Pancreas (tissue), 10 donors: ENCODE data around the gene ANKRD16. TPM values are rescaled to one million over a fixed set of nuclear protein-coding genes. Genes with fewer than 3 reads are reported as not detected.

Experiments
- ATAC-seq, 4 donors: fragments of 200-7000 bp; cut with Tn5 transposase; one replicate each; pipeline versions ENCODE4 v1.8.0 to v1.9.1; 2020; ENCODE audit warnings: mild to moderate bottlenecking in 4 of 4, moderate library complexity in 4 of 4
- DNase-seq, 6 donors: peaks; one replicate each; pipeline ENCODE4 v3.0.0-alpha.2; 2020
- FAIRE-seq: peaks from 2 replicates; lab custom pipeline; 2012; peaks lifted over from hg19 to GRCh38; lab: Jason Lieb, UNC
- H3K27ac ChIP-seq, 4 donors: fragments of 200-600 bp; sonication (generic); 1 replicate in 3 of 4; 2 replicates in 1 of 4; pipeline versions ENCODE4 v1.5.0 to v1.8.0; 2020
- H3K27me3 ChIP-seq, 4 donors: fragments of 200-600 bp; one replicate each; pipeline ENCODE4 v1.8.0; 2021
- H3K36me3 ChIP-seq, 3 donors: fragments of 200-600 bp; sonication (generic) in 1 of 3; one replicate each; pipeline versions ENCODE4 v1.5.0 to v1.8.0; 2020 to 2021
- H3K4me1 ChIP-seq, 3 donors: fragments of 200-600 bp; one replicate each; pipeline ENCODE4 v1.8.0; 2021
- H3K4me3 ChIP-seq, 4 donors: fragments of 200-600 bp; sonication (generic) in 2 of 4; one replicate each; pipeline versions ENCODE4 v1.5.0 to v1.8.0; 2020 to 2021
- H3K9me3 ChIP-seq, 4 donors: fragments of 200-600 bp; one replicate each; pipeline ENCODE4 v1.8.0; 2021
- WGBS, 2 donors: extraction: QIAGEN DNeasy Blood & Tissue Kit; methylation state at CpG; one replicate each; pipeline ENCODE4 v1.1.7; 2013; 5-methylcytosine and 5-hydroxymethylcytosine counted together
- intact Hi-C, 3 donors: fragments of 100-400 bp; cut with DNase I; formaldehyde crosslinking; loops; one replicate each; pipeline versions ENCODE4 v1.11.1 to v1.14.2; 2022
- polyA plus RNA-seq, 2 donors: library from polyadenylated mRNA; stranded (reverse); fragments of 200-250 nt; gene quantifications; one replicate each; pipeline ENCODE4 v1.2.3, GENCODE V29; 2013
- total RNA-seq, 6 donors: library from RNA; stranded (reverse); fragmentation: NEBNext Ultra II Directional in 4 of 6; extraction: Animal tissue kit (Norgen Biotek cat#: 25700) in 4 of 6; gene quantifications; one replicate each; pipeline versions ENCODE4 v1.2.1 to v1.2.4, GENCODE V29; 2021 to 2023
- TF ChIP-seq, protein P1 (sequence below), 4 donors: fragments of 200-600 bp; sonication (generic) in 3 of 4; IDR thresholded peaks; one replicate each; pipeline versions ENCODE4 v1.5.0 to v1.8.0; 2021; ENCODE audit warnings: antibody characterized with exemption in 4 of 4
- donor health status: healthy with polysubstance abuse.
- donor health status: DM: no; HTN: no; CAD: no; lungs with moderate emphysema.
- donor health status: DM: no; HTN: no; CAD: no.
- donor health status: control.
- donor health status: control.
- donor health status: Bipolar disorder and iron deficiency.
- donor health status: DM: yes; HTN: yes; CAD: no.
- donor health status: DM: no; HTN: no; CAD: no.
- donor health status: DM: no; HTN: no; CAD: no.
- donor health status: DM: yes; HTN: yes; CAD: no.

ANKRD16 gene
- total and polyA plus RNA-seq, 8 donors = 3.0 to 5.5 (median 4.6) TPM

GRCh38 chr10:5924889-5925288 lies 35.2 kb upstream of the ANKRD16 start:
- no peak for FAIRE-seq

GRCh38 chr10:5921746-5922145 lies 32.1 kb upstream of the ANKRD16 start:
- 82 to 84% methylated on average over 5 of the region's 5 CpGs for WGBS, 2 donors
- Histone ChIP-seq H3K36me3 (peaks cover 9 to 84% (median 32%) of the 10 kb centered on the region in 3 donors), H3K4me3 (no peak overlapping the region), H3K4me1 (no peaks in the 10 kb centered on the region), H3K27ac (no peak overlapping the region), H3K27me3 (no peaks in the 10 kb centered on the region), H3K9me3 (no peaks in the 10 kb centered on the region)
- no peak for FAIRE-seq
- intact Hi-C loops = no loop called here
- no peak for ATAC-seq
- TF ChIP-seq, protein P1, sequence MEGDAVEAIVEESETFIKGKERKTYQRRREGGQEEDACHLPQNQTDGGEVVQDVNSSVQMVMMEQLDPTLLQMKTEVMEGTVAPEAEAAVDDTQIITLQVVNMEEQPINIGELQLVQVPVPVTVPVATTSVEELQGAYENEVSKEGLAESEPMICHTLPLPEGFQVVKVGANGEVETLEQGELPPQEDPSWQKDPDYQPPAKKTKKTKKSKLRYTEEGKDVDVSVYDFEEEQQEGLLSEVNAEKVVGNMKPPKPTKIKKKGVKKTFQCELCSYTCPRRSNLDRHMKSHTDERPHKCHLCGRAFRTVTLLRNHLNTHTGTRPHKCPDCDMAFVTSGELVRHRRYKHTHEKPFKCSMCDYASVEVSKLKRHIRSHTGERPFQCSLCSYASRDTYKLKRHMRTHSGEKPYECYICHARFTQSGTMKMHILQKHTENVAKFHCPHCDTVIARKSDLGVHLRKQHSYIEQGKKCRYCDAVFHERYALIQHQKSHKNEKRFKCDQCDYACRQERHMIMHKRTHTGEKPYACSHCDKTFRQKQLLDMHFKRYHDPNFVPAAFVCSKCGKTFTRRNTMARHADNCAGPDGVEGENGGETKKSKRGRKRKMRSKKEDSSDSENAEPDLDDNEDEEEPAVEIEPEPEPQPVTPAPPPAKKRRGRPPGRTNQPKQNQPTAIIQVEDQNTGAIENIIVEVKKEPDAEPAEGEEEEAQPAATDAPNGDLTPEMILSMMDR (IDR thresholded peaks at IDR 0.05) = no peak
- DNase-seq = no peak

More at GRCh38 chr10:5924889-5925288, 35.2 kb upstream of the ANKRD16 start:
- Histone ChIP-seq H3K9me3 (no peaks in the 10 kb centered on the region), H3K4me1 (no peaks in the 10 kb centered on the region), H3K4me3 (no peak overlapping the region), H3K27me3 (no peaks in the 10 kb centered on the region), H3K27ac (no peak overlapping the region), H3K36me3 (peaks cover 12 to 85% (median 18%) of the 10 kb centered on the region in 3 donors)
- intact Hi-C loops = no loop called here
- ATAC-seq = no peak
- WGBS, 2 donors = 85 to 86% methylated on average over 10 of the region's 10 CpGs
- TF ChIP-seq, protein P1 (IDR thresholded peaks at IDR 0.05) = no peak
- no peak for DNase-seq

DNA sequence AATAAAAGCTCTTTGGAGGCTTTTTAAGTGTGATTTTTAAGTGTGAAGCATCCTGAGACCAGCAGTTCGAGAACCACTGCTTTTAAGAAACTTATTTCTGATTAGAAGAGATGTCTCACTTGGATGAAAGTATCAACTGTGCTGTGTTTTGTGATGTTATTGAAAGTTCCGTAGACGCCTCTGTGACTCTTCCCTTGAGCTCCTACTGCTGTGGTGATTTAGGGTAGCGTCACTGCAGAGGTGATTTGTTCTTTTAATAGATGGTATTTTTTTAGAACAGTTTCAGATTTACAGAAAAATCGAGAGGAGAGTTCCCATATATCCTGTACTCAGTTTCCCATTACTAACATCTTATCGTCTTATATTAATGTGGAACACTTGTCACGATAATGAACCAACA lies 29.9 kb upstream of the ANKRD16 start:
- Histone ChIP-seq H3K4me3 (no peak overlapping the region), H3K27me3 (no peaks in the 10 kb centered on the region), H3K4me1 (no peaks in the 10 kb centered on the region), H3K36me3 (peaks cover 3 to 81% (median 30%) of the 10 kb centered on the region in 3 donors), H3K27ac (no peak overlapping the region), H3K9me3 (no peaks in the 10 kb centered on the region)
- ATAC-seq = no peak
- DNase-seq = no peak
- FAIRE-seq = no peak
- WGBS, 2 donors = 94 to 95% methylated on average over 7 of the region's 7 CpGs
- TF ChIP-seq, protein P1 (IDR thresholded peaks at IDR 0.05) = no peak
- intact Hi-C loops = no loop called here

- H3K36me3 ChIP-seq = peaks cover 0 to 81% (median 23%) of the 10 kb centered on the region in 3 donors
- no peaks in the 10 kb centered on the region for H3K4me1 ChIP-seq
- WGBS, 2 donors = 94 to 97% methylated on average over 4 of the region's 4 CpGs
- no peaks in the 10 kb centered on the region for H3K9me3 ChIP-seq
- TF ChIP-seq, protein P1 (IDR thresholded peaks at IDR 0.05) = no peak
- no peak for FAIRE-seq
- no peak overlapping the region for H3K27ac ChIP-seq
- no peak for DNase-seq
- H3K27me3 ChIP-seq = no peaks in the 10 kb centered on the region
- intact Hi-C loops = no loop called here
- H3K4me3 ChIP-seq = no peak overlapping the region
- no peak for ATAC-seq
These were observed 29.1 kb upstream of the ANKRD16 start for GRCh38 chr10:5918763-5919162.

DNA sequence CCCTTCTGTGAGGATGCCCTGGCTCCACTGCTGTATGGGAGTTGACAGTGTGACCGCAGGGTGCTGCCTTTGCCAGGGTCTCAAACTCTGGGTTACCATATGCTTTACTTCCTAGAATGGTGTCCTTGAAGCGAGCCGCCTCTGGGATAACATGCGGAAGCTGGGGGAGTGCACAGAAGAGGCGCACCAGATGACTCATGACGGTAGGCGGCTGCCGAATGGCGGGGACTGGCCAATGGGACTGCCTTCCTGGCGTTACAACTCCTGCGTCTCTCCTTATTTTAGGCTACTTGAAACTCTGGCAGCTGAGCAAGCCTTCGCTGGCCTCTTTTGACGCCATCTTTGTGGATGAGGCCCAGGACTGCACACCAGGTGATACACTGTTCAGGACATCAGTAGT lies 27.6 kb upstream of the ANKRD16 start:
- 95 to 96% methylated on average over 13 of the region's 13 CpGs for WGBS, 2 donors
- TF ChIP-seq, protein P1 (IDR thresholded peaks at IDR 0.05) = no peak
- Histone ChIP-seq H3K27me3 (no peaks in the 10 kb centered on the region), H3K4me3 (no peak overlapping the region), H3K4me1 (no peaks in the 10 kb centered on the region), H3K9me3 (no peaks in the 10 kb centered on the region), H3K36me3 (peaks cover 4 to 83% (median 23%) of the 10 kb centered on the region in 3 donors), H3K27ac (no peak overlapping the region)
- no peak for FAIRE-seq
- DNase-seq = no peak
- intact Hi-C loops = no loop called here
- no peak for ATAC-seq
